ENCODE results near the gene AP2A1. TPM values are rescaled to one million over a fixed set of nuclear protein-coding genes. Genes with fewer than 3 reads are reported as not detected.
A peak's percentile ranks its signal among the peaks of the same experiment; 100 is the strongest.

Gene AP2A1
- total and polyA plus RNA-seq, 4 experiments from 2014 or later = 2.6 to 56.2 (median 32.5) TPM

GRCh38 chr19:49853852-49854377 lies 87.1 kb downstream of the AP2A1 start:
- POLR2A ChIA-PET (ENCODE audit: partially characterized antibody) = interaction anchor here (1.2 to 12.2 kb wide), 3 partner anchors 13 to 41 kb away, joined by 3 to 173 read pairs (median 53); partner anchors contain the start of genes AKT1S1, FUZ, PNKP and TBC1D17
- Mint-ChIP-seq H3K4me1 (peaks cover 20 to 34% (median 28%) of the 10 kb centered on the region in 4 donors), H3K27ac (peak overlapping the region in 4 of 7 donors; percentile 53 to 88 (median 65)), H3K36me3 (peaks cover 0 to 21% of the 10 kb centered on the region in 2 donors), H3K4me3 (peak overlapping the region in 6 of 8 donors; percentile 33 to 73 (median 65)), H3K27me3 (no peaks in the 10 kb centered on the region), H3K9me3 (peaks cover 0 to 4% (median 0%) of the 10 kb centered on the region in 8 donors)
- no peaks in the 10 kb centered on the region for H3K36me3 ChIP-seq (ENCODE audit: insufficient read depth, low read length)
- intact Hi-C loops (cut with micrococcal nuclease) = no loop called here
- H3K27ac ChIP-seq (ENCODE audit: low read depth, low read length) = no peak overlapping the region
- H3K9me3 ChIP-seq (ENCODE audit: control insufficient read depth in 1 of 2, low read length in 2 of 2) = no peaks in the 10 kb centered on the region
- H3K4me3 ChIP-seq (ENCODE audit: low read length in 2 of 2) = no peak overlapping the region
- no peak for DNase-seq
- no peaks in the 10 kb centered on the region for H3K27me3 ChIP-seq (ENCODE audit: insufficient read depth, low read length)
- CTCF ChIA-PET (ENCODE audit: partially characterized antibody) = interaction anchor here (0.6 kb wide), 1 partner anchor 39 kb away, joined by 3 read pairs; no protein-coding TSS in a partner anchor
- peaks cover 30% of the 10 kb centered on the region for H3K4me1 ChIP-seq (ENCODE audit: insufficient read depth, low read length)

- Mint-ChIP-seq H3K36me3 (peaks cover 0 to 24% of the 10 kb centered on the region in 2 donors), H3K27me3 (no peaks in the 10 kb centered on the region), H3K4me3 (no peak overlapping the region), H3K27ac (peak overlapping the region in 1 of 7 donors; percentile 37), H3K4me1 (peaks cover 18 to 32% (median 24%) of the 10 kb centered on the region in 4 donors), H3K9me3 (peaks cover 0 to 1% (median 0%) of the 10 kb centered on the region in 8 donors)
- DNase-seq = no peak
- H3K36me3 ChIP-seq (ENCODE audit: insufficient read depth, low read length) = no peaks in the 10 kb centered on the region
- ChIA-PET CTCF (ENCODE audit: partially characterized antibody) (interaction anchor here (0.6 kb wide), 1 partner anchor 40 kb away, joined by 3 read pairs; no protein-coding TSS in a partner anchor), POLR2A (ENCODE audit: partially characterized antibody) (interaction anchor here (1.2 to 12.2 kb wide), 3 partner anchors 12 to 42 kb away, joined by 3 to 173 read pairs (median 53); partner anchors contain the start of genes AKT1S1, FUZ, PNKP and TBC1D17)
- no peak overlapping the region for H3K4me3 ChIP-seq (ENCODE audit: low read length in 2 of 2)
- H3K27ac ChIP-seq (ENCODE audit: low read depth, low read length) = no peak overlapping the region
- no peaks in the 10 kb centered on the region for H3K27me3 ChIP-seq (ENCODE audit: insufficient read depth, low read length)
- intact Hi-C loops (cut with micrococcal nuclease) = no loop called here
- H3K9me3 ChIP-seq (ENCODE audit: control insufficient read depth in 1 of 2, low read length in 2 of 2) = no peaks in the 10 kb centered on the region
- peaks cover 28% of the 10 kb centered on the region for H3K4me1 ChIP-seq (ENCODE audit: insufficient read depth, low read length)
Observed at GRCh38 chr19:49854378-49855263, 87.8 kb downstream of the AP2A1 start.

- H3K27ac Mint-ChIP-seq = peak overlapping the region in 3 of 7 donors; percentile 29 to 74 (median 46)
- Histone ChIP-seq H3K4me1 (ENCODE audit: insufficient read depth, low read length) (peaks cover 22% of the 10 kb centered on the region), H3K27me3 (ENCODE audit: insufficient read depth, low read length) (no peaks in the 10 kb centered on the region), H3K27ac (ENCODE audit: low read depth, low read length) (no peak overlapping the region), H3K9me3 (ENCODE audit: control insufficient read depth in 1 of 2, low read length in 2 of 2) (no peaks in the 10 kb centered on the region), H3K4me3 (ENCODE audit: low read length in 2 of 2) (no peak overlapping the region), H3K36me3 (ENCODE audit: insufficient read depth, low read length) (no peaks in the 10 kb centered on the region)
- H3K4me1 Mint-ChIP-seq = peaks cover 11 to 25% (median 17%) of the 10 kb centered on the region in 4 donors
- H3K4me3 Mint-ChIP-seq = no peak overlapping the region
- peaks cover 0 to 26% of the 10 kb centered on the region in 2 donors for H3K36me3 Mint-ChIP-seq
- POLR2A ChIA-PET (ENCODE audit: partially characterized antibody) = interaction anchor here (6.2 to 12.2 kb wide), 2 partner anchors 12 to 42 kb away, joined by 53 to 173 read pairs; partner anchors contain the start of genes FUZ and PNKP
- no peak for DNase-seq
- intact Hi-C loops (cut with micrococcal nuclease) = no loop called here
- CTCF ChIA-PET (ENCODE audit: partially characterized antibody) = no interaction called here
- peaks cover 0 to 1% (median 0%) of the 10 kb centered on the region in 8 donors for H3K9me3 Mint-ChIP-seq
- H3K27me3 Mint-ChIP-seq = no peaks in the 10 kb centered on the region
Observed at GRCh38 chr19:49855277-49855675, 88.5 kb downstream of the AP2A1 start.

GRCh38 chr19:49855676-49856573 lies 89.1 kb downstream of the AP2A1 start:
- no peak overlapping the region for H3K27ac ChIP-seq (ENCODE audit: low read depth, low read length)
- Mint-ChIP-seq H3K27ac (peak overlapping the region in 3 of 7 donors; percentile 43 to 79 (median 46)), H3K9me3 (peaks cover 0 to 1% (median 0%) of the 10 kb centered on the region in 8 donors), H3K4me1 (peaks cover 11 to 19% (median 17%) of the 10 kb centered on the region in 4 donors), H3K36me3 (peaks cover 0 to 25% of the 10 kb centered on the region in 2 donors), H3K4me3 (peak overlapping the region in 1 of 8 donors; percentile 43), H3K27me3 (no peaks in the 10 kb centered on the region)
- no peak overlapping the region for H3K4me3 ChIP-seq (ENCODE audit: low read length in 2 of 2)
- CTCF ChIA-PET (ENCODE audit: partially characterized antibody) = no interaction called here
- POLR2A ChIA-PET (ENCODE audit: partially characterized antibody) = interaction anchor here (12.2 kb wide), 1 partner anchor 11 kb away, joined by 173 read pairs; the partner anchor contains the start of gene PNKP
- no peak for DNase-seq
- peaks cover 6% of the 10 kb centered on the region for H3K36me3 ChIP-seq (ENCODE audit: insufficient read depth, low read length)
- no peaks in the 10 kb centered on the region for H3K27me3 ChIP-seq (ENCODE audit: insufficient read depth, low read length)
- intact Hi-C loops (cut with micrococcal nuclease) = no loop called here
- no peaks in the 10 kb centered on the region for H3K9me3 ChIP-seq (ENCODE audit: control insufficient read depth in 1 of 2, low read length in 2 of 2)
- H3K4me1 ChIP-seq (ENCODE audit: insufficient read depth, low read length) = peaks cover 21% of the 10 kb centered on the region

GRCh38 chr19:49856574-49857021 lies 89.8 kb downstream of the AP2A1 start:
- ChIA-PET CTCF (ENCODE audit: partially characterized antibody) (no interaction called here), POLR2A (ENCODE audit: partially characterized antibody) (interaction anchor here (12.2 kb wide), 1 partner anchor 10 kb away, joined by 173 read pairs; the partner anchor contains the start of gene PNKP)
- Histone ChIP-seq H3K36me3 (ENCODE audit: insufficient read depth, low read length) (peaks cover 10% of the 10 kb centered on the region), H3K4me3 (ENCODE audit: low read length in 2 of 2) (no peak overlapping the region), H3K9me3 (ENCODE audit: control insufficient read depth in 1 of 2, low read length in 2 of 2) (no peaks in the 10 kb centered on the region), H3K4me1 (ENCODE audit: insufficient read depth, low read length) (peaks cover 21% of the 10 kb centered on the region), H3K27ac (ENCODE audit: low read depth, low read length) (no peak overlapping the region), H3K27me3 (ENCODE audit: insufficient read depth, low read length) (no peaks in the 10 kb centered on the region)
- no peak overlapping the region for H3K27ac Mint-ChIP-seq
- DNase-seq = no peak
- H3K36me3 Mint-ChIP-seq = peaks cover 0 to 27% of the 10 kb centered on the region in 2 donors
- peaks cover 11 to 19% (median 17%) of the 10 kb centered on the region in 4 donors for H3K4me1 Mint-ChIP-seq
- peaks cover 0 to 1% (median 0%) of the 10 kb centered on the region in 8 donors for H3K9me3 Mint-ChIP-seq
- H3K27me3 Mint-ChIP-seq = no peaks in the 10 kb centered on the region
- intact Hi-C loops (cut with micrococcal nuclease) = no loop called here
- no peak overlapping the region for H3K4me3 Mint-ChIP-seq

Data from CD4-positive, alpha-beta memory T cell (primary cell).